BJ (cell line): ENCODE measurements around the gene TSPAN4. TPM values are rescaled to one million over a fixed set of nuclear protein-coding genes. Genes with fewer than 3 reads are reported as not detected.

Source experiments
- CTCF ChIA-PET: fragments of 350-600 bp; formaldehyde crosslinking; extraction: SDS; loops from one replicate; lab custom pipeline; 2021; ENCODE audit warnings: antibody characterized with exemption, inconsistent platforms; lab: Yijun Ruan, JAX
- POLR2A ChIA-PET: fragments of 300-600 bp; sonication (Branson Sonifier 250); formaldehyde crosslinking; extraction: SDS; loops from one replicate; lab custom pipeline; 2021; ENCODE audit warnings: antibody characterized with exemption; lab: Charles Lee
- DNase-seq: peaks from one replicate; pipeline ENCODE4 v3.0.0-alpha.2; 2011; ENCODE audit warnings: low read depth
- H3K27me3 ChIP-seq: 2 replicates; pipeline ENCODE4 v1.6.0; 2011; ENCODE audit warnings: low read length; ENCODE audit not compliant: control insufficient read depth, insufficient read depth
- H3K36me3 ChIP-seq: 2 replicates; pipeline ENCODE4 v1.5.1; 2011; ENCODE audit warnings: low read length; ENCODE audit not compliant: control insufficient read depth, insufficient read depth
- H3K4me3 ChIP-seq: 2 replicates; pipeline ENCODE4 v1.5.1; 2011; ENCODE audit warnings: low read depth, mild to moderate bottlenecking, control low read depth, low read length
- polyA plus RNA-seq: library from polyadenylated mRNA; depleted of rRNA; stranded (reverse); fragments of >200 nt; gene quantifications from 2 replicates; pipeline ENCODE4 v1.2.3, GENCODE V29; 2011
- TF ChIP-seq, protein P1 (sequence below): IDR thresholded peaks from 2 replicates; pipeline ENCODE4 v1.5.1; 2011; ENCODE audit warnings: low read depth, mild to moderate bottlenecking, control low read depth, inconsistent platforms, low read length, moderate library complexity; ENCODE audit not compliant: insufficient read depth

TSPAN4 gene
- polyA plus RNA-seq, 1 experiment: 295 TPM

DNA sequence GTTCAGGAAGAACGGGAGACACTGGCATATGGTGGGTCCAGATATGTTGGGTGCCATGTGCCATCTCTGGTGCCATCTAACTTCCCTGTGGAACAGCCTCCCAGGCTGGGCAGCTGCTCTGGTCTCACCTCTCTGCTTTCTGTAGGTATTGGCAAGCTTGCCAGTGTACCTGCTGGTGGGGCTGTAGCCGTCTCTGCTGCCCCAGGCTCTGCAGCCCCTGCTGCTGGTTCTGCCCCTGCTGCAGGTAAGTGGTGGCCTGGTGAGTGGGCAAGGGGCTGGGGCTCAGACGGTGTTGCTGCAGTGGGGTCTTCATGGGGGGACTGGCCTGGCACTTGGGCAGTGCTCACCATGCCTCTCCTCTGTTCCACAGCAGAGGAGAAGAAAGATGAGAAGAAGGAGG is 30.3 kb upstream of the TSPAN4 start:
- DNase-seq: no peak
- ChIA-PET CTCF (interaction anchor here (1.5 kb wide), 1 partner anchor 238 kb away, joined by 3 read pairs; no protein-coding TSS in a partner anchor), POLR2A (no interaction called here)
- H3K27me3 ChIP-seq: no peaks in the 10 kb centered on the region
- H3K4me3 ChIP-seq: no peak overlapping the region
- peaks cover 23% of the 10 kb centered on the region for H3K36me3 ChIP-seq
- TF ChIP-seq, protein P1, sequence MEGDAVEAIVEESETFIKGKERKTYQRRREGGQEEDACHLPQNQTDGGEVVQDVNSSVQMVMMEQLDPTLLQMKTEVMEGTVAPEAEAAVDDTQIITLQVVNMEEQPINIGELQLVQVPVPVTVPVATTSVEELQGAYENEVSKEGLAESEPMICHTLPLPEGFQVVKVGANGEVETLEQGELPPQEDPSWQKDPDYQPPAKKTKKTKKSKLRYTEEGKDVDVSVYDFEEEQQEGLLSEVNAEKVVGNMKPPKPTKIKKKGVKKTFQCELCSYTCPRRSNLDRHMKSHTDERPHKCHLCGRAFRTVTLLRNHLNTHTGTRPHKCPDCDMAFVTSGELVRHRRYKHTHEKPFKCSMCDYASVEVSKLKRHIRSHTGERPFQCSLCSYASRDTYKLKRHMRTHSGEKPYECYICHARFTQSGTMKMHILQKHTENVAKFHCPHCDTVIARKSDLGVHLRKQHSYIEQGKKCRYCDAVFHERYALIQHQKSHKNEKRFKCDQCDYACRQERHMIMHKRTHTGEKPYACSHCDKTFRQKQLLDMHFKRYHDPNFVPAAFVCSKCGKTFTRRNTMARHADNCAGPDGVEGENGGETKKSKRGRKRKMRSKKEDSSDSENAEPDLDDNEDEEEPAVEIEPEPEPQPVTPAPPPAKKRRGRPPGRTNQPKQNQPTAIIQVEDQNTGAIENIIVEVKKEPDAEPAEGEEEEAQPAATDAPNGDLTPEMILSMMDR: no peak

DNA sequence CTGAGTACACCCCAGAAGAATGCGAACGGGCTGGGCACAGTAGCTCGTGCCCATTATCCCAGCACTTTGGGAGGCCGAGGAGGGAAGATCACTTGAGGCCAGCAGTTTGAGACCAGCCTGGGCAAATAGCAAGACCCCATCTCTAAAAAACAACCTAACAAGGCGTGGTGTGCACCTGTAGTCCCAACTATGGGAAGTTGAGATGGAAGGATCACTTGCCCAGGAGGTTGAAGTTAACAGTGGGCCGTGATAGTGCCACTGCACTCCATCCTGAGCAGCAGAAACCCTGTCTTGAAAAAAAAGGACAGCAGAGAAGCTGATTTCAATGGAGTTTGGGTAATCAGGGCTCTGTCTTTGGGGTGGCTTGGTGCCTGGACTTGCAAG is 29.6 kb upstream of the TSPAN4 start:
- no peaks in the 10 kb centered on the region for H3K27me3 ChIP-seq
- no peak for DNase-seq
- TF ChIP-seq, protein P1: no peak
- ChIA-PET CTCF (no interaction called here), POLR2A (no interaction called here)
- no peak overlapping the region for H3K4me3 ChIP-seq
- peaks cover 23% of the 10 kb centered on the region for H3K36me3 ChIP-seq

DNA sequence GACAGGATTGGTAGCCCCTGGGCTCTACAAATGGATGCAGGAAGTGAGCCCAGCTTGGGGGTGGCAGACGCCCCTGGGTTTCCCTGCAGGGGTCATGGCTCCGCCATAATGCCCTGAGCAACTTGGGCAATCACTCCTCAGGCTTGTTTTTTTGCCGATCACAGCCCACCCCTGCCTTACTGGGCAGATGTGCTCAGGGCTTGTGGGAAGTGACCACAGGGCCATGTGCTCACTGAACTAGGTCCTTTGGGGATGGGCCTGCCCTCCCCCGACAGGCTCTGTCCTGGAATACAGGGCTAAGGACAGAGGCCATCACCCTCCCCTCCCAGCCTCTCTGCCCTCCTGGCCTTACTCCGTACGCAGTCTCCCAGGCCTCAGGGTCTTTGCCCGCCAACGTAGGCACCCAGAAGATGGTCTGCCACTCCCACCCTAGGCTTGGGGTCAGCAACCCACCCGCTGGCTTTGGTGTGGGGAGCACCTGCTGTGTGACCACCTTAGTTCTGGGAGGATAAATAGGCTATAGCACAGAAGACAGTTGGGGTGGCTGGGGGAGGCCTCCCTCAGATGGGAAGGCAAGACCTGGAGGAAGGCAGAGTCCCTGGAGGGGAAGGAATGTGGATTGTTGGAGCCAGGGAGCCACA is 29.1 kb upstream of the TSPAN4 start:
- Histone ChIP-seq H3K4me3 (no peak overlapping the region), H3K36me3 (peaks cover 23% of the 10 kb centered on the region), H3K27me3 (no peaks in the 10 kb centered on the region)
- CTCF ChIA-PET: no interaction called here
- TF ChIP-seq, protein P1: no peak
- no peak for DNase-seq
- POLR2A ChIA-PET: no interaction called here

- CTCF ChIA-PET: no interaction called here
- Histone ChIP-seq H3K4me3 (no peak overlapping the region), H3K36me3 (peaks cover 23% of the 10 kb centered on the region), H3K27me3 (no peaks in the 10 kb centered on the region)
- POLR2A ChIA-PET: interaction anchor here (0.6 kb wide), 1 partner anchor 27 kb away, joined by 3 read pairs; the partner anchor contains the start of gene TSPAN4
- DNase-seq: no peak
- TF ChIP-seq, protein P1: no peak
Measured at GRCh38 chr11:815675-816432, 26.8 kb upstream of the TSPAN4 start.

GRCh38 chr11:816433-816779 is 26.2 kb upstream of the TSPAN4 start:
- Histone ChIP-seq H3K27me3 (no peaks in the 10 kb centered on the region), H3K4me3 (no peak overlapping the region), H3K36me3 (peaks cover 22% of the 10 kb centered on the region)
- TF ChIP-seq, protein P1: no peak
- ChIA-PET POLR2A (interaction anchor here (0.6 kb wide), 1 partner anchor 26 kb away, joined by 3 read pairs; the partner anchor contains the start of gene TSPAN4), CTCF (no interaction called here)
- DNase-seq: no peak
